Measurements from ENCODE around the gene PPFIA2.

The PPFIA2 gene

DNA sequence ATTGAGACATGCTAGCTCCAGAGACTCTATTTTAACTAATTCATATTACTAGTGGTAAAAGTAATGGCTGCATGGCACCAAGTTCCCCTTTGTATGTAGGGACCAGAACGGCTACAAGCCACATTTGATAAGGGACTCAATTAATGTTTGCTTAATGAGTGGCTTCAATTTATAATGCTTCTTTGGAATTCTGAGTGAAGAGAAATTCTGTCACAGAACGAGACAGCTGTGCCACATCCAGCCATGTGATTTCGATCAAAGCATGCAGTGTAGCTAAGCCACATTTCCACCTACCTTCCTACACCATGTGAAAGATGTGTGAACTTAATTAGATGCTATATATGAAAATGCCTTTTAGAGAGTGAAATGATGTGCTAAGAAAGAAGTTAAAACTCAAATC is 463.9 kb downstream of the PPFIA2 start:
- no peak for DNase-seq (ENCODE audit: low read depth, low spot score)
- TF ChIP-seq, protein P1, sequence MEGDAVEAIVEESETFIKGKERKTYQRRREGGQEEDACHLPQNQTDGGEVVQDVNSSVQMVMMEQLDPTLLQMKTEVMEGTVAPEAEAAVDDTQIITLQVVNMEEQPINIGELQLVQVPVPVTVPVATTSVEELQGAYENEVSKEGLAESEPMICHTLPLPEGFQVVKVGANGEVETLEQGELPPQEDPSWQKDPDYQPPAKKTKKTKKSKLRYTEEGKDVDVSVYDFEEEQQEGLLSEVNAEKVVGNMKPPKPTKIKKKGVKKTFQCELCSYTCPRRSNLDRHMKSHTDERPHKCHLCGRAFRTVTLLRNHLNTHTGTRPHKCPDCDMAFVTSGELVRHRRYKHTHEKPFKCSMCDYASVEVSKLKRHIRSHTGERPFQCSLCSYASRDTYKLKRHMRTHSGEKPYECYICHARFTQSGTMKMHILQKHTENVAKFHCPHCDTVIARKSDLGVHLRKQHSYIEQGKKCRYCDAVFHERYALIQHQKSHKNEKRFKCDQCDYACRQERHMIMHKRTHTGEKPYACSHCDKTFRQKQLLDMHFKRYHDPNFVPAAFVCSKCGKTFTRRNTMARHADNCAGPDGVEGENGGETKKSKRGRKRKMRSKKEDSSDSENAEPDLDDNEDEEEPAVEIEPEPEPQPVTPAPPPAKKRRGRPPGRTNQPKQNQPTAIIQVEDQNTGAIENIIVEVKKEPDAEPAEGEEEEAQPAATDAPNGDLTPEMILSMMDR (IDR thresholded peaks at IDR 0.05; ENCODE audit: insufficient read depth, low read length, missing control alignments): no peak
- no peak overlapping the region for H3K4me3 ChIP-seq (ENCODE audit: low read depth, low read length)
- POLR2A ChIA-PET: no interaction called here
- CTCF ChIA-PET: no interaction called here

DNA sequence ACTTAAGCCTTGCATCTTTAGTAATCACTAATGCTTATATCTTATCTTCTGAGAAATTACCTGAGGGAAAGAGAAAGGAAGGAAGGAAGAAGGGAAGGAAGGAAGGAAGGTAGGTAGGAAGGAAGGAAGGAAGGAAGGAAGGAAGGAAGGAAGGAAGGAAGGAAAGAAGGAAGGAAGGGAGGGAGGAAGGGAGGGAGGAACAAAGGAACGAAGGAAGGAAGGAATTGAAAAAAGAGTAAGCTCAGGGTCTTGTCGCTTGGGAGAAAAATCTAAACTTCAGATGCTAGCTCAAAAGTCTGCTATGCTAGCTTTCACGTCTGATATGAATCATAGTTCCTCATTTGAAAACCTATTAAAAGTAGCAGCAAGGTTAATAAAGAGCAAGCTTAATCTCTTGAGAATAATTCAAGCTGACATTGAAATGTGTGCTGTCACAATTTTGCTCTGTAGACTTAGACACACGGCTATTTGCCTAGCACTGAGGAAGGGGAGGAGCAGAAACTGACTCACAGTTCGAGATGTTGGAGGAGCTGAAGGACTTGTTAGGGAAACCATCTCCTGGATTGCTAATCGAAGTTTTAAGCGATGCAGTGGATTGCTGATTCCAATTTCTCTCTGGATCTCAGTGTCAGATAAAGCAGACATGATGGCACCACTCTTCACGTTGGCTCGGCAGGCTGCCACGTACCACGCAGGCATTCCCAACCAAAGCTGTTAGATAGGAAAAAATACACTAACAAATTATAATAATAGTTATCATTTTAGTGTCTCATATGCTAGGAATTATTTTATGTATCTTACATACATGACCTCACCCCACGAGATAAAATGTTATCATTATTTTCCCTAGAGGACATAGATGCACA is 464.6 kb downstream of the PPFIA2 start:
- POLR2A ChIA-PET: no interaction called here
- H3K4me3 ChIP-seq (ENCODE audit: low read depth, low read length): no peak overlapping the region
- DNase-seq (ENCODE audit: low read depth, low spot score): no peak
- TF ChIP-seq, protein P1 (IDR thresholded peaks at IDR 0.05; ENCODE audit: insufficient read depth, low read length, missing control alignments): no peak
- CTCF ChIA-PET: no interaction called here

DNA sequence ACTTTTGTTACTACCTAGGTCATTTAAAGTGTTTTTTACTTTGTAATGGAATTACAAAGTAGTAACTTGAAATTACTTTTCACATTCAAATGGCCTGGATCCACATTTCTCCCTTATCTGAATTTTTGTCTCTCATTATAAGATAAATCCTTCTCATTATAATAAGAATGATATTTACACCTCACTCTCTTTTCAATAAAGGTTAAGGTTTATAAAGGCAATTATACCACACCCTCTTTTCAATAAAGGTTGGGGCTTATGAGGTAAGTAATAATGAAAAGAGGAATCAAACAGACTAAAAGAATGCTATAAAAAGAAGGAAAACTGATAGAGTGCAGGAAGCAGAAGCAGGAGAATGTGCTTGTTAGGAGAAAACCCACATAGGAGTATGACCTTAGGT is 470.5 kb downstream of the PPFIA2 start:
- H3K4me3 ChIP-seq (ENCODE audit: low read depth, low read length): no peak overlapping the region
- TF ChIP-seq, protein P1 (IDR thresholded peaks at IDR 0.05; ENCODE audit: insufficient read depth, low read length, missing control alignments): no peak

DNA sequence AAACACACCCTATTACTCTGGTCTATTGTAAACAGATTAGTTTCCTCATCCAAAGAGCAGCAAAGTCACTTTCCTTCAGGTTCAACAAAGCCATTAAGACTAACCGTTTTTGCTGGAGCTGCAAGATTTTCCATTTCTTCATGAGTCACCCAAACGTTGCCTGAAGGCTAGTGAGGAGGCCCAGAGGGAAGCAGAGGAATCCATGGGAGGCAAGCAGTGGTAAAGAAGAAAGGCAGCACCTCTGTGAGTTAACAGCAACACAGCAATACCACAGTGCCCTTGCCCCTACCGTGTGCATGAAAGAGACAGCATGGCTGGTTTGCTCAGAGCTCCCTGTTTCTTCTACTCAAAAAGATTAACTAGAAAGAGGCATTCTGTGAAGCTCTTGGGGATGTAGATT is 475.0 kb downstream of the PPFIA2 start:
- ChIA-PET POLR2A (no interaction called here), CTCF (no interaction called here)
- no peak for DNase-seq (ENCODE audit: low read depth, low spot score)
- no peak overlapping the region for H3K4me3 ChIP-seq (ENCODE audit: low read depth, low read length)
- TF ChIP-seq, protein P1 (IDR thresholded peaks at IDR 0.05; ENCODE audit: insufficient read depth, low read length, missing control alignments): no peak

More for the DNA sequence above, 470.5 kb downstream of the PPFIA2 start:
- ChIA-PET CTCF (no interaction called here), POLR2A (no interaction called here)
- DNase-seq (ENCODE audit: low read depth, low spot score): no peak

DNA sequence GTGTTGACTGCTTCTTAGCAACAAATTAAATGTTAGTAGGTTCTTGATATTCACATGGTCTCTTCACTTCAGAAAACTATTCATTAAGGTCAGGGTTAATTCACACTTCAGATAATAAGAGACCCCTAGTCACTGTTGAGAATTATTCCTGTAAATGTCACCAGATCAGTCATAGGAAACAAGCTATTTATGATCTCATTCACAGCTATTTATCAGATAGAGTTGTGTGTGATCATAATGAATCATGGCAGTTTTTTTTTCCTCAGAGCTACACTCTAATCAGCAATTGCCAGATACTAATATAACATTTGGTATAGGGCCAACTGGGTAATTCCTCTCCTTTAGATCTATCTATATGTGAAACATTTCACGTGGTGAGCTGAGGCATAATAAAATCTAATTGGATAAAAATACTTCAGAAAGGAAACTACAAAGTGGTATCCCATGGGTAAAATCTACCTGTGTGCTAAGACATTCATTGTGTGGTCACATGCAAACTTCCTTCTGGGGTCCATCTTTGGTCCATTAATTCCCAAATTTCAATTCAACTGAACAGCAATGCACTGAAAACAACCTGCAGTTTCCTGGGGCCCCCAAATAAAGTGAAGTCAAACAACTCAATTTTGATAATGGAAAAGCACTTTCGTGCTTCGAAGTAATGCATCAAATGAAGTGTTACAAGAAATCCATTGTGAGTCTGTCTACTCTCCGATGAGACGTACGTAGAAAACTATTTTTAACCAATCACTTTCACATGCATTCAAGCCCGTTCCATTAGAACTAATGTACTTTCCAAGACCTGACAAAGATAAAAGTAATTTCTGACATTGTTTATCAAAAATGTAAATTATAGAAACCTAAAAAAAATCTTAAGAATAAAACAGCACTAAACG is 484.3 kb downstream of the PPFIA2 start:
- H3K4me3 ChIP-seq (ENCODE audit: low read depth, low read length): no peak overlapping the region
- POLR2A ChIA-PET: no interaction called here
- CTCF ChIA-PET: no interaction called here
- DNase-seq (ENCODE audit: low read depth, low spot score): no peak
- TF ChIP-seq, protein P1 (IDR thresholded peaks at IDR 0.05; ENCODE audit: insufficient read depth, low read length, missing control alignments): no peak

DNA sequence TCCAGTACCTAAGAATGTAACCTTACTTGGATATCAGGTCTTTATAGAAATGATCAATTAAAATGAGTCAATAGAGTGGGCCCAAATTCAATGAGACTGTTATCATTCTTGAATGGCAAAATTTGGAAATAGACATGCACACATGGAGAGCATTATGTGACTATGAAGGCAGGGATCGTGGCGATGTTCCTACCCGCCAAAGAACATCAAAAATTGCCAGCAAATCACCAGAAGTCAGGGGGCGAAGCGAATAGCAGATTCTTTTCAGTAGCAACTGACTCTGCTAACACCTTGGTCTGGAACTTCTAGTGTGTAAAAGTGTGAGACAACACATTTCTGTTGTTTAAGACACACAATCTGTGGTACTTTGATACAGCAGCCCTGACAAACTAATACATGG is 488.8 kb downstream of the PPFIA2 start:
- ChIA-PET POLR2A (no interaction called here), CTCF (interaction anchor here (1.1 kb wide), 1 partner anchor 13 kb away, joined by 3 read pairs; no protein-coding TSS in a partner anchor)

More for the DNA sequence above, 488.8 kb downstream of the PPFIA2 start:
- no peak for DNase-seq (ENCODE audit: low read depth, low spot score)
- no peak overlapping the region for H3K4me3 ChIP-seq (ENCODE audit: low read depth, low read length)
- TF ChIP-seq, protein P1 (IDR thresholded peaks at IDR 0.05; ENCODE audit: insufficient read depth, low read length, missing control alignments): no peak
